ENCODE measurements around the gene RGS10. TPM values are rescaled to one million over a fixed set of nuclear protein-coding genes. Genes with fewer than 3 reads are reported as not detected.

RGS10 gene
- total RNA-seq, 4 donors from 2014 or later: 3.0 to 64.2 (median 12.0) TPM

DNA sequence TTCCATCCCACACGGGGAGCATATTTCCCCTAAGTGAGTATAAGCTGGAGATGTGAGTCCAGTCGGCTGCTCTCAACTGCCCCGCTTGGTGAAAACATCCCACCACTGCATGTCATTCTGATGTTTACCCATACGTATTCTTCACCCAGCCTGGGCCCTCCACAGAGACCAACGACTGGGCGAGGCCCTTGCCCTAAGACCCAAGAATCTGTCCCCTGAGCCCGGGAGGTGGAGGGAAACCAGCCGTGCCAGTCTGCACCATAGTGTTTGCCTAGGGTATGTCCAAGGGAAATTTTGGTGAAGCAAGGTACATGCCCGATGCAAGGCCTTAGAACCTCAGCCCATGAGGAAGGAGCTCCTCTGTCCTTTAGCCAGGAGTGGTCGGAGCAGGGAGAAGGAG, 67.9 kb downstream of the RGS10 start:
- TF ChIP-seq CTCF (IDR thresholded peaks at IDR 0.05 in 4 of 5, conservative IDR thresholded peaks at IDR 0.05 in 1 of 5) (no peak), POLR2A (IDR thresholded peaks at IDR 0.05) (no peak)
- no peaks in the 10 kb centered on the region for H3K4me1 ChIP-seq
- H3K9me3 ChIP-seq: no peaks in the 10 kb centered on the region
- ATAC-seq: no peak
- no peak overlapping the region for H3K4me3 ChIP-seq
- no peak for DNase-seq
- H3K27ac ChIP-seq: no peak overlapping the region
- in situ Hi-C loops (cut with MboI; ENCODE audit: low sequenced_read_pairs in 4 of 4): no loop called here
- H3K36me3 ChIP-seq: no peaks in the 10 kb centered on the region
- intact Hi-C loops (cut with DNase I; ENCODE audit: low total_unique reads): no loop called here
- H3K27me3 ChIP-seq: peaks cover 0 to 9% (median 0%) of the 10 kb centered on the region in 3 donors

DNA sequence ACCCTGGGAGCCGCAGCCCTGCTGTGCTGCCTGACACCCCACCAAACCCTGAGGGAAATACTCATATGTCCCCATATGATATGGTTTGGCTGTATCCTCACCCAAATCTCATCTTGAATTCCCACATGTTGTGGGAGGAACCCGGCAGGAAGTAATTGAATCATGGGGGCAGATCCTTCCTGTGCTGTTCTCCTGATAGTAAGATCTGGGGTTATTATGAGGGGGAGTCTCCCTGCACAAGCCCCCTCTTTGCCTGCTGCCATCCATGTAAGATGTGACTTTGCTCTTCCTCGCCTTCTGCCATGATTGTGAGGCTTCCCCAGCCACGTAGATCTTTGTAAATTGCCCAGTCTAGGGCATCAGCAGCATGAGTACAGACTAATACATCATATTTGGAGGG, 68.7 kb downstream of the RGS10 start:
- Histone ChIP-seq H3K4me1 (no peaks in the 10 kb centered on the region), H3K4me3 (no peak overlapping the region), H3K9me3 (no peaks in the 10 kb centered on the region), H3K27ac (no peak overlapping the region), H3K36me3 (no peaks in the 10 kb centered on the region), H3K27me3 (peaks cover 0 to 9% (median 0%) of the 10 kb centered on the region in 3 donors)
- TF ChIP-seq POLR2A (IDR thresholded peaks at IDR 0.05): no peak
- TF ChIP-seq CTCF (IDR thresholded peaks at IDR 0.05 in 4 of 5, conservative IDR thresholded peaks at IDR 0.05 in 1 of 5): no peak
- DNase-seq: no peak
- intact Hi-C loops (cut with DNase I; ENCODE audit: low total_unique reads): no loop called here
- in situ Hi-C loops (cut with MboI; ENCODE audit: low sequenced_read_pairs in 4 of 4): no loop called here
- no peak for ATAC-seq

- in situ Hi-C loops (cut with MboI; ENCODE audit: low sequenced_read_pairs in 4 of 4) (no loop called here), intact Hi-C loops (cut with DNase I; ENCODE audit: low total_unique reads) (no loop called here)
- Histone ChIP-seq H3K27ac (no peak overlapping the region), H3K27me3 (no peaks in the 10 kb centered on the region), H3K9me3 (no peaks in the 10 kb centered on the region), H3K4me1 (no peaks in the 10 kb centered on the region), H3K4me3 (no peak overlapping the region), H3K36me3 (no peaks in the 10 kb centered on the region)
- DNase-seq: no peak
- TF ChIP-seq POLR2A (IDR thresholded peaks at IDR 0.05): no peak
- no peak for TF ChIP-seq CTCF (IDR thresholded peaks at IDR 0.05 in 4 of 5, conservative IDR thresholded peaks at IDR 0.05 in 1 of 5)
- ATAC-seq: no peak
Observed at GRCh38 chr10:119470920-119471702, 71.4 kb downstream of the RGS10 start.

DNA sequence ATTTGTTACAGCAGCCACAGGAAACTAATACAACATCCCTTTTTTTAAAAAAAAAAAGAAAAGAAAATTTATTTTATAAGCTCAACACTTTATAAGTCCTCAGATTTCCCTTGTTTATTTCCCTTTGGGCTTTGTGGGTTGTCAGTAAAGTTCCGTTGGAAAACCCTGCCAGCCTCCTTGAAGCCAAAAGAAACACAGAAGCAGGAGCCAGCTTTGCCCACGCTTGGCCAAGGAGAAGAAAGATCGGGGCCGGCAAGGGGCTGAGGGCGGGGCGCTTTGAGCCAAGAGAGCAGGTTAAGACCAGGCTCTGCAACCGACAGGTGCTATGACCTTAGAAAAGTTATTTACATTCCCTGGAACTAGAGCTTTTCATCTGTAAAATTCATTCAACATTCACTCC, 72.7 kb downstream of the RGS10 start:
- DNase-seq: no peak
- no peaks in the 10 kb centered on the region for H3K9me3 ChIP-seq
- no peak overlapping the region for H3K27ac ChIP-seq
- H3K4me1 ChIP-seq: no peaks in the 10 kb centered on the region
- TF ChIP-seq CTCF (IDR thresholded peaks at IDR 0.05 in 4 of 5, conservative IDR thresholded peaks at IDR 0.05 in 1 of 5) (no peak), POLR2A (IDR thresholded peaks at IDR 0.05) (no peak)
- intact Hi-C loops (cut with DNase I; ENCODE audit: low total_unique reads) (no loop called here), in situ Hi-C loops (cut with MboI; ENCODE audit: low sequenced_read_pairs in 4 of 4) (no loop called here)
- H3K36me3 ChIP-seq: no peaks in the 10 kb centered on the region
- no peak for ATAC-seq
- H3K4me3 ChIP-seq: no peak overlapping the region
- no peaks in the 10 kb centered on the region for H3K27me3 ChIP-seq

GRCh38 chr10:119469325-119469707, 73.2 kb downstream of the RGS10 start:
- H3K27me3 ChIP-seq: no peaks in the 10 kb centered on the region
- intact Hi-C loops (cut with DNase I; ENCODE audit: low total_unique reads): no loop called here
- H3K4me1 ChIP-seq: no peaks in the 10 kb centered on the region
- in situ Hi-C loops (cut with MboI; ENCODE audit: low sequenced_read_pairs in 4 of 4): no loop called here
- H3K9me3 ChIP-seq: no peaks in the 10 kb centered on the region
- no peak overlapping the region for H3K27ac ChIP-seq
- no peak for TF ChIP-seq POLR2A (IDR thresholded peaks at IDR 0.05)
- TF ChIP-seq CTCF (IDR thresholded peaks at IDR 0.05 in 4 of 5, conservative IDR thresholded peaks at IDR 0.05 in 1 of 5): no peak
- ATAC-seq (no peak), DNase-seq (no peak)
- no peaks in the 10 kb centered on the region for H3K36me3 ChIP-seq
- no peak overlapping the region for H3K4me3 ChIP-seq
